Embryonic facial prominence (tissue), 1 donor: ENCODE results near the gene HTD2.

Source experiments
- DNase-seq: peaks from one replicate; pipeline ENCODE4 v3.0.0-alpha.2; 2016; ENCODE audit errors: extremely low spot score

HTD2 gene

GRCh38 chr3:58357402-58357801 is 51.1 kb downstream of the HTD2 start:
- no peak for DNase-seq

GRCh38 chr3:58358092-58358491 is 51.8 kb downstream of the HTD2 start:
- DNase-seq, result no peak

- DNase-seq, result no peak
These were observed 52.5 kb downstream of the HTD2 start for GRCh38 chr3:58358808-58359207.

- no peak for DNase-seq
These were observed 53.3 kb downstream of the HTD2 start for GRCh38 chr3:58359621-58360020.

DNA sequence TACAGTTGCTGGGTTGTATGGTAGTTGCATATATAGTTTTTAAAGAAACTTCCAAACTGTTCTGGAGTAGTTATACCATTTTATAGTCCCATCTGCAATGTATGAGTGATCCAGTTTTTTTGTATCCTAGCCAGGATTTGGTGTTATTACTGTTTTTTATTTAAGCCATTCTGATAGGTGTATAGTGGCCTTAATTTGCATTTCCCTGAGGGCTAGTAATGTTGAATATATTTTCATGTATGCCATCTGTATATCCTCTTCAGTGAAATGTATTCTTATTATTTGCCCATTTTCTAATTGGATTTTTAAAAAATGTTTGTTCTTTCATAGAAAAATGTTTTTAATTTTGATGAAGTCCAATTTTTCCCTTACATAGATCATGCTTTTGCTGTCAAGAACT is 55.5 kb downstream of the HTD2 start:
- no peak for DNase-seq

- no peak for DNase-seq
These were observed 60.4 kb downstream of the HTD2 start for GRCh38 chr3:58366699-58367098.

DNA sequence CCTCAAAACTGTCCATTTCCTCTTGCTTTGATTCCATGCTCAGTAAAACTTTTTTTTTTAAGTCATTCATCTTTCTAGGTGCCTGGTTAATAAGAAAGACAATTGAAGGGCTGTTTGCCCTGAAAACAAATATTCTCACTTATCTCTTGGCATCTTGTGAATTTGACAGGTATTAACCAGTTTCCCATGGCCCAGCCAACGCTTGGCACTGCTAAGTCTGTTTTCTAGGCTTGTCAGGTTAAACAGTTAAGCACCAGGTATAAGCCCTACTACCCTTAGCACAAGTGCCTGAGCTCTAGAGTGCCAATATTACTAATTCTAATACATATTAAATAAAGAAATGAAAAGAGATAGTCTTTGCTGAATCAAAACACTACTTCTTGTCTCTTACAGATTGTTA is 62.7 kb downstream of the HTD2 start:
- no peak for DNase-seq
